Transverse colon (tissue), 4 donors: ENCODE data around the gene INO80E.

Experiments
- CTCF ChIP-seq, 5 experiments: fragments of 200-600 bp in 3 of 5; fragments of 450-650 bp in 2 of 5; sonication (generic) in 3 of 5; IDR thresholded peaks; 1 replicate in 2 of 5; 2 replicates in 3 of 5; pipeline ENCODE4 v1.5.1; 2016 to 2017; ENCODE audit warnings: antibody characterized with exemption in 5 of 5, inconsistent platforms in 3 of 5, mild to moderate bottlenecking in 2 of 5, moderate library complexity in 1 of 5
- POLR2A ChIP-seq: fragments of 450-650 bp; IDR thresholded peaks from one replicate; pipeline ENCODE4 v1.6.1; 2016; ENCODE audit warnings: antibody characterized with exemption, mild to moderate bottlenecking, moderate library complexity
- POLR2AphosphoS5 ChIP-seq, 3 donors: sonication (generic); formaldehyde crosslinking; IDR thresholded peaks; one replicate each; pipeline ENCODE4 v1.6.1; 2016; ENCODE audit warnings: antibody characterized with exemption in 3 of 3

DNA sequence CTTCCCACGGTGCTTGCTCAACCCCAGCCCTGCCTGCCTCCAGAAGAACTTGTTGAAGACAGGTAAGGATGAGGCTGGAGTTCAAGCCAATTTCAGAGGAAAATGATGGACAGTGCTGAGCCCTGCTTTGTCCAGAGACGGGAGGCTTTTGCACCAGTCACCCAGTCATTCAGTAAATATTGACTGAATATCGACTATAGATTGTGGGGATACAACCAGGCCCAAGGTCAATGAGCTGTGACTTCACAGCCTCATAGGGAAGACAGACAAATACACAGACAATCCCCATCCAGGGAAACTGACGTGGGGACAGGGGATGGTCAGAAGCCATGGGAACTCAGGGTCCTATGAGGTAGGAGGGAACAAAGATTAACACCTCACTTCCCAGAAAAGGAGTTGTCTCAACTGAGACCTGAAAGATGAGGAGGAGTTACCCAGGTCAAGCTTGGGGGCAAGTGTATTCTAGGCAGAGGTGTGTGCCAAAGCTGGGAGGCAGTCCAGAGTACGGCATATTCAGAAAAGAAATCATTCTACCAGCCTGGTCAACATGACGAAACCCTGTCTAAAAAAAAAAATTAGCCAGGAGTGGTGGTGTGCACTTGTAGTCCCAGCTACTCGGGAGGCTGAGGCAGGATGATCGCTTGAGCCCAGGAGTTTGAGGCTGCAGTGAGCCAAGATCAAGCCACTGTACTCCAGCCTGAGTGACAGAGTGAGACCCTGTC lies 20.7 kb downstream of the INO80E start:
- no peak for TF ChIP-seq CTCF (IDR thresholded peaks at IDR 0.05)
- TF ChIP-seq POLR2A, result no peak
- TF ChIP-seq POLR2AphosphoS5 (IDR thresholded peaks at IDR 0.05), result no peak
